ENCODE measurements around the gene SLAIN2.
"Not testable (repeated sequence)": the region's sequence is repeated elsewhere in the genome, so short reads cannot be mapped to it uniquely, and the experiment has no call there.

SLAIN2 gene

DNA sequence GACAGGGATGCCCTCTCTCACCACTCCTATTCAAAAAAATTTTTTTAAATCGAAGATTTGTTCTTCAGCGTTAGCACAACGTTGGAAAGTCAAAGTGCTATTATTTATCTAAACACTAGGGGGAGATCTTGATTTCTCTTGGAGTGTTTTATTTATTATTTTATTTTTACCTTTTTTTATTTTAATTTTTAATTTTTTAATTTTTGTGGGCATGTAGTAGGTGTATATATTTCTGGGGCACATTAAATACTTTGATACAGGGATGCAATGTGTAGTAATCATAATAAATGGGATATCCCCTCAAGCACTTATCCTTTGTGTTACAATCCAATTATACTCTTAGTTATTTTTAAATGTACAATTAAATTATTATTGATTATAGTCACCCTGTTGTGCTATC, 104.4 kb downstream of the SLAIN2 start:
- no peak for DNase-seq

DNA sequence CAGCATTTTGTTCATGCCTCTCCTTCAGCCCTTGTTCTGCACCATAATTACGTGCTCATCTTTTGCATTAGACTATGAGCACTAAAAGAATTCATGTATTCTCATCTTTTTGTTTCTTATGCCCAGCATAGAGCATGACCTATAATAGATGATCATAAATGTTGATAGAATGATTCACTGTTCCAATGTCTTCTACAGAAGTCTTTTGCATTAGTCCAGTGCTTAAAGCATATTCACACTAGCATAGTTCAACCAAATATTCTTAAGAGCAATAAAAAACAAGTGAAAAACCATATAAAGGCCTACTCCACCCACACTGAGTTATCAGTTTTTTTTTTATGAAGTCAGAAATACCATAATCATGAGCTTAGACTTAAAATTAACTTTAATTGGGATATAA, 105.3 kb downstream of the SLAIN2 start:
- no peak for DNase-seq

DNA sequence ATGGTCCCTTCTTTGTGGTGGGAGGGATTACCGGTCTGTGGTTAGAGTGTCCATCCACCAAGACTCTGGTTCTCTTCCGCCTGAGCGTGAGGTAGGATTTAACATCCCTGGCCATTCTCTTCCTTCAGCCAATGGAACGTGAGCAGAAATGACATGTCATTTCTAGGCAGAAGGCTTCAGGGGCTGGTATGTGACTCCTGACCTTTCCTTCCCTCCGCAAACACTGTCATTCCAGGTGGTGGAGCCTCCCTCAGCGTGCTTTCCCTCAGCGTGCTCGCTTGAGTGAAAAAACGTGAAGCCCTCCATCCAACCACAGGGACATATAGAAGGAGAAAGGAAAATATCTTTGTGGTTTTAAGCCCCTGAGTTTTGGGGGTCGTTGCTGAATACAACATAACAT, 107.8 kb downstream of the SLAIN2 start:
- no peak for DNase-seq

DNA sequence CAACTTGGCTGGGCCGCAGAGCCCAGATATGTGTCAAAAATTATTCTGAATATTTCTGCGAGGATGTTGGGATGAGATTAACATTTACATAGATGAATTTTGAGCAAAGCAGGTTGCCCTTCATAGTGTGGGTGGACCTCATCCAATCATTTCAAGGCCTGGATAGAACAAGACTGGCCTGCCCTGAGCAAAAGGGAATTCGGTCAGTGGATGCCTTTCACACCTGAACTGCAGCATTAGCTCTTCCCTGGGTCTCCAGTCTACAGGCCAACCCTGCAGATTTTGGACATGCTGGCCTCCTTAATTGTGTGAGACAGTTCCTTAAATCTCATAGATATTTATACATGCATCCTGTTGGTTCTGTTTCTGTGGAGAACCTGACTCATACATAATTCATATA, 109.4 kb downstream of the SLAIN2 start:
- DNase-seq: no peak

DNA sequence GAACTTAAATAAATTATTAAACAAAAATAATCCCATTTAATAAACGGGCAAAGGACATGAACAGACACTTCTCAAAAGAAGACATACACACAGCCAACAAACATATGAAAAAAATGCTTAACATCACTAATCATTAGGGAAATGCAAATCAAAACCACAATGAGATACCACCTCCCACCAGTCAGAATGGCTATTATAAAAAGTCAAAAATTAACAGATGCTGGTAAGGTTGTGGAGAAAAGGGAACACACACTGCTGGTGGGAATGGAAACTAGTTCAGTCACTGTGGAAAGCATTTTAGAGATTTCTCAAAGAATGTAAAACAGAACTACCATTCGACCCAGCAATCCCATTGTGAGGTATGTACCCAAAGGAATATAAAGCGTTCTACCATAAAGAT, 110.3 kb downstream of the SLAIN2 start:
- not testable (repeated sequence) for DNase-seq

DNA sequence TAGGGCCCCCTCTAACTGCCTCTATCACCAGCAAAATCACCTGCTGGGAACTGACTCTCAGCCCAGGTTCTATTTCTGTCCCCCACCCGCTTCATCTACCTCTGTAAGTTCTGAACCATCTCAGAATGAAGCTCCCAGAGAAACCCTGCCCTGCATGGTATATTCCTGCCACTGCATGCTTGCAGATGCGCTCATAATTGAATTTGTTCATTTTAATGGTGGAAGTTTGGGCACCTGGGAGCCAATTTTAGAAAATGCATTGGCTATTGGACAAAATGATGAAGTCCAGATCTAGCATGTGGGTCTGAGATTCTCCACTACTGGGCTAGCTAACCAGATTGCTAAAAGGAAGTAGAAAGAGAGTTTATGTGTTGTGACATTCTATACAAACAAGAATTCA, 113.3 kb downstream of the SLAIN2 start:
- DNase-seq: no peak

DNA sequence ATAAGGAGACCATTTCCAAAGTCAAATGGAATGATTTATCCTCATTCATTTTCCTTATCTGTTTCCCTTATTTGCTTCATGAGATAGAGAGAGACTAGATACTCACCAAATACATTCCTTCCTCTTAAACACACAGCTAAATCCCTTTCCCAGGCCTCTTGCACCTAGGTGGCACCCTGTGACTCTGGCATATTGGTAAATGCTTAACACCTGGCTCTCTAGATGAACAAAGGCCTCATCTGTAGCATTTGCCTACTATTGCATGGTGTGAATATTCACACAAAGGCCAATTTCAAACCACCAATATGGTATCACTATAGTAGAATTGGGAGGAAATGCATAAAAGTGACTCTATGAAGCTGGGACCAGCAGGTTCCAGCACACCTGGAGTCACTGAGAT, 119.7 kb downstream of the SLAIN2 start:
- DNase-seq: no peak

DNA sequence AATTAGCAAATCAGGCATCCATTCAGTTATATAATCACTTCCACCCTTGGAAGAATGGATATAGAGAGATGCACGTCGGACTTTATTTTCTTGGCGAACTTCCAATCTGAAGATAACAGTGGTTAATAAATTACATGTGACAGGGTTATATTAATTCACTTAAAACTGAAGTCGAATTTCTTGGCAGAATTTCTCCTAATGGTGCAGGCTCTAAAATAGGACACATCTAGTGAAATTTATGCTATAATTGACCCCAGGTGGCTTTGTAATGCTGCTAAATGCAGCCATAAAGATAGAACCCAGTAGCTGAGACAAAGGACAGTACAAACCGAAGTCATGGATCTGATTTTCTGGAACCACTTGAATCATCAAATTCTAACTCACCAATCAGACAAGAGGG, 121.0 kb downstream of the SLAIN2 start:
- DNase-seq: no peak

DNA sequence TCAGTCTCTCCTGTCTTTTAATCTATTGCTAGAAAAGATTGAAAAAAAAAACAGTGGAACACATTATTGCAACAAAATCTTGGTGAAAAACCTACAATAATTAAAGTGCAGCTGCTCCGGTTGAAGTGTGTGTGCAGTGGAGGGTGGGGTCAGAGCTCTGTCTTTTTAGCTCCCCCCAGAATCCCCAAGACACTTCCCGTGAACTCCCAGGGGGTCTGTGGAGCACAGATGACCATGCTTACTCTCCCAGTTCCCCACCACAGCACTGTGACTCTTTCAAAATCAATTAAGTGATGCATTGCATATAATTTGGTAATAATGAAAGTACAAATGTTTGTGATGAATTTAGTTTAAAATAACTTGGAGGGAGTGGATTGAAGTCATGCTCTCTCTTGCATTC, 126.1 kb downstream of the SLAIN2 start:
- no peak for DNase-seq

DNA sequence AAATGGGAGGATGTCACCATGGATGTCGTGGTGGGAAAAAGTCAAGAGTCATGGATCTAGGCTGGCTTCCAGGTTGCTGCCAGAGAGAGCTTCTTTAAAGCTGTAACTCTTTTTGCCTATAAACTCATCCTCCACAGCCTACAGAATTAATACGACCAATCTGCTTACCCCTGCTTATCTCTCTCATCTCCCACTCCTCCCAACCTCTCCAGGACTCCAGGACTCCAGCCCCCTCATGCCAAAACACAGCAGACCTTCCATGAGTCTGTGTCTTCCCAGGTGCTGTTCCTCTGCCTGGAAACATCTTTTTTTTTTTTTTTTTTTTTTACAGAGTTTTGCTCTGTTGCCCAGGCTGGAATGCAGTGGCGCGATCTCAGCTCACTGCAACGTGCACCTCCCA, 126.6 kb downstream of the SLAIN2 start:
- DNase-seq: no peak

DNA sequence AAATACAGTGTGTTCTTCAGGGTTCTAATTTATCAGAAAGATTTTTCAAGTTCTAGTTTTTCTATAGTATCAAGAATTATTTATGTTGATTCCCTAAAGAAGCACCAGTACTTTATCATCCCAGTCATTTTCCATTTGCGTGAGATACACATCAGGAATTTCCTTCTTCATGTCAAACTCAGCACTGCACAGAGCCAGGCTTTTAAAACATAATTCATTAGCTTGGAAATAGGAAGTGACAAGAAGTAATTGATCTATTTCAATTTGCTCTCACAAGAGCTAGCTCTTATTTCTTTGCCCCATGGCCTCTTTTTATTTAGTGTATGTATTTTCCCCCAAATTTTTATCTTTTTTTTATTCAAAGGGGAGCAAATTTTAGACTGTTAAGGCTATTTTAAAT, 128.8 kb downstream of the SLAIN2 start:
- DNase-seq: no peak

DNA sequence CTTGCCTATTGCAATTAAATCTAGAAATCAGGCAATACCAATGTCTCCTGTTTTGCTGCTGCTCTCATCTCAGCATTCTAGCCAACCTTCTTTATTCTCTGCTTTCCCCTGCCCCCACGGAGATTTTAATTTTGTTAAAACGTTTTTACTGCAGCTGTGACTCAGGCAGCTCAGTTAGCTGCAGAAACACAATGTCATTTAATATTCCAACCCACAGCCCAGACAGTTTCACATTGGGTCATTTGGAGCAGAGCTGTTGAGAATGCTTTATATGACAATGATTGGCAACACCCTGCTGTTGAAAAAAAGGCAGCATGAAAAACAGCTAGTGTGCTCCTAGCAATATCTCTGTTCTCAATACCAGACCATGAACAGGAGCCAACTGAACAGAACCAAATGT, 129.2 kb downstream of the SLAIN2 start:
- no peak for DNase-seq

DNA sequence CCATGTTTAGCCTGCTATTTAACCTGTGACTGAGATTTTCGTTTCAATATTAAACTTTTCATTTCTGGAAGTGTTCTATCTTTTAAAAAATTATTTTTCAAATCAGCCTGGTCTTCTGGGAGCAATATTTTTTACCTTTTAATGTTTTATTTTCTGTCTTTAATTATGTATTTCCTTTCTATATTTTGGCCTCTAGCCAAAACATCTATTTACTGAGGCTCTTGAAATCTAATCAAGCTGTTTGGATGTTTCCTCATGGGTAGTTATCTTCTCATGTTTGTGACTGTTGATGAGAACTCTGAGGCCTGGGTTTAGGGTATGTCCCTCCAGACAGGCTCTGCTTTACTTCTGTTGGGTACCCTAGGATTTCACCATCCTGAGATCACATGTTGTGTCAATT, 131.5 kb downstream of the SLAIN2 start:
- DNase-seq: peak; percentile 21

DNA sequence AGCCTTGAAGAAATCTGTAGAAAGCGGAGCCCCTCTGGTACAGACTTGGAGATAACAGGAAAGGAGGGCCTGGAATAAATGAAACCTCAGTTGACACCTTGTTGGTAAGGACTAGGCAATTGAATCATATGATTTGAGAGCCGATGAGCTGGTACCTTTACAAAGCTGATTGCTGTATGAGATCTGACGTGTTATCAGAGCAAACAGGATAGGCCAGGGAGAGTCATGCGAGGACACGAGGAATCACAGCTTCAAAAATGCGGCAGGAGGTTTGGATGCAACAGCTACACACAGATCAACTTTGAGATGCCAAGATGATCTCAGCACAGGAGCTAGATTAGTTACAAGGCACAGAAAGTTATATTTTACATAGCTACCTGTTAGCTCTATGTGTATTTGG, 134.4 kb downstream of the SLAIN2 start:
- DNase-seq: no peak

All from NCI-H748 treated with DMSO at 0.1 percent for 48 hours (cell line).